HL-60 (cell line): ENCODE results near the gene RAB10.

Source experiments
- SPI1 ChIP-seq: IDR thresholded peaks from 2 replicates; pipeline ENCODE4 v1.6.1; 2012; ENCODE audit warnings: low read depth, mild to moderate bottlenecking, borderline replicate concordance
- TF ChIP-seq, protein P1 (sequence below): IDR thresholded peaks from one replicate; pipeline ENCODE4 v1.5.1; 2011; ENCODE audit warnings: low read length, control low read depth, inconsistent platforms; ENCODE audit not compliant: insufficient read depth
- TF ChIP-seq, protein P2 (sequence below): IDR thresholded peaks from 2 replicates; pipeline ENCODE4 v1.6.1; 2012; ENCODE audit warnings: low read depth; ENCODE audit not compliant: insufficient replicate concordance

DNA sequence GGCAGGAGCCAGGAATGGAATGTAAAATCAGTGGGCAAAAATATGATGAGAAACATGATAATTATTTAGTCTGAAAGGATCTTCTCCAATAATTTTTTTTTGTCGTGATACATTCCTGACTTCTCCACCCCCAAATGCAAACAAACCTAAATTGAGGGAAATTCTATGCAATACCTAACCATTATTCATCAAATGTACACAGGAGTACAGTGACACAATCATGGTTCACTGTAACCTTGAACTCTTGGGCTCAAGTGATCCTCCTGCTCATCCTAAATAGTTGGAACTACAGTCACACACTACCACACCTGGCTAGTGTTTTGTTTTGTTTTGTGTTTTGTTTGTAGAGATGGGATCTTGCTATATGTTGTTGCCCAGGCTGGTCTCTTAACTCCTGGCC, 46.5 kb downstream of the RAB10 start:
- TF ChIP-seq, protein P1, sequence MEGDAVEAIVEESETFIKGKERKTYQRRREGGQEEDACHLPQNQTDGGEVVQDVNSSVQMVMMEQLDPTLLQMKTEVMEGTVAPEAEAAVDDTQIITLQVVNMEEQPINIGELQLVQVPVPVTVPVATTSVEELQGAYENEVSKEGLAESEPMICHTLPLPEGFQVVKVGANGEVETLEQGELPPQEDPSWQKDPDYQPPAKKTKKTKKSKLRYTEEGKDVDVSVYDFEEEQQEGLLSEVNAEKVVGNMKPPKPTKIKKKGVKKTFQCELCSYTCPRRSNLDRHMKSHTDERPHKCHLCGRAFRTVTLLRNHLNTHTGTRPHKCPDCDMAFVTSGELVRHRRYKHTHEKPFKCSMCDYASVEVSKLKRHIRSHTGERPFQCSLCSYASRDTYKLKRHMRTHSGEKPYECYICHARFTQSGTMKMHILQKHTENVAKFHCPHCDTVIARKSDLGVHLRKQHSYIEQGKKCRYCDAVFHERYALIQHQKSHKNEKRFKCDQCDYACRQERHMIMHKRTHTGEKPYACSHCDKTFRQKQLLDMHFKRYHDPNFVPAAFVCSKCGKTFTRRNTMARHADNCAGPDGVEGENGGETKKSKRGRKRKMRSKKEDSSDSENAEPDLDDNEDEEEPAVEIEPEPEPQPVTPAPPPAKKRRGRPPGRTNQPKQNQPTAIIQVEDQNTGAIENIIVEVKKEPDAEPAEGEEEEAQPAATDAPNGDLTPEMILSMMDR: no peak
- TF ChIP-seq, protein P2, sequence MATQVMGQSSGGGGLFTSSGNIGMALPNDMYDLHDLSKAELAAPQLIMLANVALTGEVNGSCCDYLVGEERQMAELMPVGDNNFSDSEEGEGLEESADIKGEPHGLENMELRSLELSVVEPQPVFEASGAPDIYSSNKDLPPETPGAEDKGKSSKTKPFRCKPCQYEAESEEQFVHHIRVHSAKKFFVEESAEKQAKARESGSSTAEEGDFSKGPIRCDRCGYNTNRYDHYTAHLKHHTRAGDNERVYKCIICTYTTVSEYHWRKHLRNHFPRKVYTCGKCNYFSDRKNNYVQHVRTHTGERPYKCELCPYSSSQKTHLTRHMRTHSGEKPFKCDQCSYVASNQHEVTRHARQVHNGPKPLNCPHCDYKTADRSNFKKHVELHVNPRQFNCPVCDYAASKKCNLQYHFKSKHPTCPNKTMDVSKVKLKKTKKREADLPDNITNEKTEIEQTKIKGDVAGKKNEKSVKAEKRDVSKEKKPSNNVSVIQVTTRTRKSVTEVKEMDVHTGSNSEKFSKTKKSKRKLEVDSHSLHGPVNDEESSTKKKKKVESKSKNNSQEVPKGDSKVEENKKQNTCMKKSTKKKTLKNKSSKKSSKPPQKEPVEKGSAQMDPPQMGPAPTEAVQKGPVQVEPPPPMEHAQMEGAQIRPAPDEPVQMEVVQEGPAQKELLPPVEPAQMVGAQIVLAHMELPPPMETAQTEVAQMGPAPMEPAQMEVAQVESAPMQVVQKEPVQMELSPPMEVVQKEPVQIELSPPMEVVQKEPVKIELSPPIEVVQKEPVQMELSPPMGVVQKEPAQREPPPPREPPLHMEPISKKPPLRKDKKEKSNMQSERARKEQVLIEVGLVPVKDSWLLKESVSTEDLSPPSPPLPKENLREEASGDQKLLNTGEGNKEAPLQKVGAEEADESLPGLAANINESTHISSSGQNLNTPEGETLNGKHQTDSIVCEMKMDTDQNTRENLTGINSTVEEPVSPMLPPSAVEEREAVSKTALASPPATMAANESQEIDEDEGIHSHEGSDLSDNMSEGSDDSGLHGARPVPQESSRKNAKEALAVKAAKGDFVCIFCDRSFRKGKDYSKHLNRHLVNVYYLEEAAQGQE: no peak
- no peak for TF ChIP-seq SPI1
